GM23338 (cell line): Measurements from ENCODE around the gene MTR. TPM values are rescaled to one million over a fixed set of nuclear protein-coding genes. Genes with fewer than 3 reads are reported as not detected.
"Not testable (repeated sequence)": the region's sequence is repeated elsewhere in the genome, so short reads cannot be mapped to it uniquely, and the experiment has no call there.

Source experiments
- ATAC-seq: fragments of 200-7000 bp; cut with Tn5 transposase; 3 replicates; pipeline ENCODE4 v1.9.1; 2020
- DNase-seq: peaks from one replicate; pipeline ENCODE4 v3.0.0-alpha.2; 2015; ENCODE audit warnings: low spot score
- H2AFZ ChIP-seq: fragments of 200-600 bp; sonication (generic); 2 replicates; pipeline ENCODE4 v1.8.0; 2016; ENCODE audit warnings: antibody characterized with exemption, mild to moderate bottlenecking, moderate library complexity
- H3F3A ChIP-seq: fragments of 200-600 bp; sonication (generic); replicated peaks from 2 replicates; pipeline ENCODE4 v1.8.0; 2017; ENCODE audit warnings: antibody characterized with exemption, mixed run types, low read depth
- H3K27ac ChIP-seq: fragments of 200-600 bp; sonication (generic); 2 replicates; pipeline ENCODE4 v1.6.1; 2016; ENCODE audit warnings: low read depth
- H3K27me3 ChIP-seq: fragments of 200-600 bp; sonication (generic); 2 replicates; pipeline ENCODE4 v1.8.0; 2016; ENCODE audit warnings: mild to moderate bottlenecking, mixed run types, moderate library complexity; ENCODE audit not compliant: insufficient read depth
- H3K36me3 ChIP-seq: fragments of 200-600 bp; sonication (generic); 2 replicates; pipeline ENCODE4 v1.8.0; 2016; ENCODE audit warnings: mild to moderate bottlenecking; ENCODE audit not compliant: insufficient read depth
- H3K4me1 ChIP-seq: fragments of 200-600 bp; sonication (generic); 2 replicates; pipeline ENCODE4 v1.8.0; 2016; ENCODE audit warnings: mild to moderate bottlenecking, moderate library complexity; ENCODE audit not compliant: insufficient read depth
- H3K4me2 ChIP-seq: fragments of 200-600 bp; sonication (generic); 2 replicates; pipeline ENCODE4 v1.7.1; 2017; ENCODE audit warnings: mixed run types
- H3K4me3 ChIP-seq: fragments of 200-600 bp; sonication (generic); 2 replicates; pipeline ENCODE4 v1.6.1; 2016; ENCODE audit warnings: mixed run types
- H3K79me2 ChIP-seq: fragments of 200-600 bp; sonication (generic); replicated peaks from 2 replicates; pipeline ENCODE4 v1.8.0; 2017; ENCODE audit warnings: mild to moderate bottlenecking; ENCODE audit not compliant: insufficient read depth
- H3K9me2 ChIP-seq: fragments of 200-600 bp; sonication (generic); 2 replicates; pipeline ENCODE4 v1.8.0; 2017; ENCODE audit not compliant: insufficient read depth
- H4K20me1 ChIP-seq: fragments of 200-600 bp; sonication (generic); replicated peaks from 2 replicates; pipeline ENCODE4 v1.8.0; 2017; ENCODE audit warnings: mild to moderate bottlenecking; ENCODE audit not compliant: insufficient read depth
- H3K27ac Mint-ChIP-seq: 2 replicates; pipeline ENCODE4 v1.8.0; 2020; ENCODE audit warnings: inconsistent platforms, mild to moderate bottlenecking, moderate library complexity, mixed read lengths
- H3K27me3 Mint-ChIP-seq: 3 replicates; pipeline ENCODE4 v1.8.0; 2022; ENCODE audit warnings: low read depth, mild to moderate bottlenecking, moderate library complexity, mixed read lengths, inconsistent platforms; ENCODE audit not compliant: insufficient read depth, poor library complexity
- H3K36me3 Mint-ChIP-seq: 3 replicates; pipeline ENCODE4 v1.8.0; 2021; ENCODE audit warnings: low read depth, mild to moderate bottlenecking, inconsistent platforms, moderate library complexity, mixed read lengths
- H3K4me1 Mint-ChIP-seq: 3 replicates; pipeline ENCODE4 v1.8.0; 2020; ENCODE audit warnings: mild to moderate bottlenecking, inconsistent platforms, mixed read lengths
- H3K4me3 Mint-ChIP-seq: 3 replicates; pipeline ENCODE4 v1.8.0; 2021; ENCODE audit warnings: moderate library complexity, mild to moderate bottlenecking, inconsistent platforms, mixed read lengths
- H3K9me3 Mint-ChIP-seq: 3 replicates; pipeline ENCODE4 v1.8.0; 2020; ENCODE audit warnings: moderate library complexity, mild to moderate bottlenecking, inconsistent platforms, mixed read lengths
- POLR2AphosphoS5 ChIP-seq: IDR thresholded peaks from 2 replicates; pipeline ENCODE4 v1.6.1; 2016; ENCODE audit warnings: antibody characterized with exemption, low read depth
- STAT1 ChIP-seq: IDR thresholded peaks from one replicate; pipeline ENCODE4 v1.6.1; 2016; ENCODE audit warnings: antibody characterized with exemption; ENCODE audit not compliant: unreplicated experiment
- polyA plus RNA-seq: library from polyadenylated mRNA; unstranded; fragments of >200 nt; fragmentation: Nextera tagmentation; extraction: Ambion mirVana; gene quantifications from 2 replicates; pipeline ENCODE4 v1.2.1, GENCODE V29; 2016
- total RNA-seq: library from RNA; depleted of rRNA; stranded (reverse); fragments of >200 nt; shearing (Covaris generic); gene quantifications from 2 replicates; pipeline ENCODE4 v1.2.3, GENCODE V29; 2014
- TF ChIP-seq, protein P1 (sequence below): fragments of 250-450 bp; sonication (Bioruptor Pico); IDR thresholded peaks from 2 replicates; pipeline ENCODE4 v1.5.0; 2020; ENCODE audit warnings: mild to moderate bottlenecking, moderate library complexity
- TF ChIP-seq, protein P2 (sequence below), 2 experiments: fragments of 200-600 bp in 1 of 2; sonication (generic) in 1 of 2; conservative IDR thresholded peaks; 2 replicates each; pipeline versions ENCODE4 v1.5.1 to v1.6.1; 2016 to 2017; ENCODE audit warnings: antibody characterized with exemption in 2 of 2, low read depth in 2 of 2, mild to moderate bottlenecking in 2 of 2, moderate library complexity in 1 of 2

Gene MTR
- total and polyA plus RNA-seq, 2 experiments from 2014 or later, result 6.4 to 20.0 TPM

DNA sequence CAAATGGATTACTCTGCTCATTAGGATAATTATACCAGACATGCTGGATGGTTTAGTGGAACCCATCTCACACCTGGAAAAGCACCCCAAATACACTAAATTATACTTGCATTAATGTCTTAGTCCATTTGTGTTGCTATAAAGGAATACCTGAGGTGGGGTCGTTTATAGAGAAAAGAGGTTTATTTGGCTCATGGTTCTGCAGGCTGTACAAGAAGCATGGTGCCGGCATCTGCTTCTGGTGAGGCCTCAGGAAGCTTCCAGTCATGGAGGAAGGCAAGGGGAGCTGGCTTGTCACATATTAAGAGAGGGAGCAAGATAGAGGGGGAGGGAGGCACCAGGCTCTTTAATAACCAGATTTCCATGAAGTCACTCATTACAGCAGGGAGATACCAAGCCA is 113.6 kb downstream of the MTR start (continued):
- TF ChIP-seq, protein P1, sequence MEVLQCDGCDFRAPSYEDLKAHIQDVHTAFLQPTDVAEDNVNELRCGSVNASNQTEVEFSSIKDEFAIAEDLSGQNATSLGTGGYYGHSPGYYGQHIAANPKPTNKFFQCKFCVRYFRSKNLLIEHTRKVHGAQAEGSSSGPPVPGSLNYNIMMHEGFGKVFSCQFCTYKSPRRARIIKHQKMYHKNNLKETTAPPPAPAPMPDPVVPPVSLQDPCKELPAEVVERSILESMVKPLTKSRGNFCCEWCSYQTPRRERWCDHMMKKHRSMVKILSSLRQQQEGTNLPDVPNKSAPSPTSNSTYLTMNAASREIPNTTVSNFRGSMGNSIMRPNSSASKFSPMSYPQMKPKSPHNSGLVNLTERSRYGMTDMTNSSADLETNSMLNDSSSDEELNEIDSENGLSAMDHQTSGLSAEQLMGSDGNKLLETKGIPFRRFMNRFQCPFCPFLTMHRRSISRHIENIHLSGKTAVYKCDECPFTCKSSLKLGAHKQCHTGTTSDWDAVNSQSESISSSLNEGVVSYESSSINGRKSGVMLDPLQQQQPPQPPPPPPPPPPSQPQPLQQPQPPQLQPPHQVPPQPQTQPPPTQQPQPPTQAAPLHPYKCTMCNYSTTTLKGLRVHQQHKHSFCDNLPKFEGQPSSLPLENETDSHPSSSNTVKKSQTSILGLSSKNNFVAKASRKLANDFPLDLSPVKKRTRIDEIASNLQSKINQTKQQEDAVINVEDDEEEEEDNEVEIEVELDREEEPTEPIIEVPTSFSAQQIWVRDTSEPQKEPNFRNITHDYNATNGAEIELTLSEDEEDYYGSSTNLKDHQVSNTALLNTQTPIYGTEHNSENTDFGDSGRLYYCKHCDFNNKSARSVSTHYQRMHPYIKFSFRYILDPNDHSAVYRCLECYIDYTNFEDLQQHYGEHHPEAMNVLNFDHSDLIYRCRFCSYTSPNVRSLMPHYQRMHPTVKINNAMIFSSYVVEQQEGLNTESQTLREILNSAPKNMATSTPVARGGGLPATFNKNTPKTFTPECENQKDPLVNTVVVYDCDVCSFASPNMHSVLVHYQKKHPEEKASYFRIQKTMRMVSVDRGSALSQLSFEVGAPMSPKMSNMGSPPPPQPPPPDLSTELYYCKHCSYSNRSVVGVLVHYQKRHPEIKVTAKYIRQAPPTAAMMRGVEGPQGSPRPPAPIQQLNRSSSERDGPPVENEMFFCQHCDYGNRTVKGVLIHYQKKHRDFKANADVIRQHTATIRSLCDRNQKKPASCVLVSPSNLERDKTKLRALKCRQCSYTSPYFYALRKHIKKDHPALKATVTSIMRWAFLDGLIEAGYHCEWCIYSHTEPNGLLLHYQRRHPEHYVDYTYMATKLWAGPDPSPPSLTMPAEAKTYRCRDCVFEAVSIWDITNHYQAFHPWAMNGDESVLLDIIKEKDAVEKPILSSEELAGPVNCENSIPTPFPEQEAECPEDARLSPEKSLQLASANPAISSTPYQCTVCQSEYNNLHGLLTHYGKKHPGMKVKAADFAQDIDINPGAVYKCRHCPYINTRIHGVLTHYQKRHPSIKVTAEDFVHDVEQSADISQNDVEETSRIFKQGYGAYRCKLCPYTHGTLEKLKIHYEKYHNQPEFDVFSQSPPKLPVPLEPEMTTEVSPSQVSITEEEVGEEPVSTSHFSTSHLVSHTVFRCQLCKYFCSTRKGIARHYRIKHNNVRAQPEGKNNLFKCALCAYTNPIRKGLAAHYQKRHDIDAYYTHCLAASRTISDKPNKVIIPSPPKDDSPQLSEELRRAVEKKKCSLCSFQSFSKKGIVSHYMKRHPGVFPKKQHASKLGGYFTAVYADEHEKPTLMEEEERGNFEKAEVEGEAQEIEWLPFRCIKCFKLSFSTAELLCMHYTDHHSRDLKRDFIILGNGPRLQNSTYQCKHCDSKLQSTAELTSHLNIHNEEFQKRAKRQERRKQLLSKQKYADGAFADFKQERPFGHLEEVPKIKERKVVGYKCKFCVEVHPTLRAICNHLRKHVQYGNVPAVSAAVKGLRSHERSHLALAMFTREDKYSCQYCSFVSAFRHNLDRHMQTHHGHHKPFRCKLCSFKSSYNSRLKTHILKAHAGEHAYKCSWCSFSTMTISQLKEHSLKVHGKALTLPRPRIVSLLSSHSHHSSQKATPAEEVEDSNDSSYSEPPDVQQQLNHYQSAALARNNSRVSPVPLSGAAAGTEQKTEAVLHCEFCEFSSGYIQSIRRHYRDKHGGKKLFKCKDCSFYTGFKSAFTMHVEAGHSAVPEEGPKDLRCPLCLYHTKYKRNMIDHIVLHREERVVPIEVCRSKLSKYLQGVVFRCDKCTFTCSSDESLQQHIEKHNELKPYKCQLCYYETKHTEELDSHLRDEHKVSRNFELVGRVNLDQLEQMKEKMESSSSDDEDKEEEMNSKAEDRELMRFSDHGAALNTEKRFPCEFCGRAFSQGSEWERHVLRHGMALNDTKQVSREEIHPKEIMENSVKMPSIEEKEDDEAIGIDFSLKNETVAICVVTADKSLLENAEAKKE (CRISPR knock-in tag), result no peak
- TF ChIP-seq POLR2AphosphoS5 (no peak), STAT1 (no peak)
- TF ChIP-seq, protein P2, sequence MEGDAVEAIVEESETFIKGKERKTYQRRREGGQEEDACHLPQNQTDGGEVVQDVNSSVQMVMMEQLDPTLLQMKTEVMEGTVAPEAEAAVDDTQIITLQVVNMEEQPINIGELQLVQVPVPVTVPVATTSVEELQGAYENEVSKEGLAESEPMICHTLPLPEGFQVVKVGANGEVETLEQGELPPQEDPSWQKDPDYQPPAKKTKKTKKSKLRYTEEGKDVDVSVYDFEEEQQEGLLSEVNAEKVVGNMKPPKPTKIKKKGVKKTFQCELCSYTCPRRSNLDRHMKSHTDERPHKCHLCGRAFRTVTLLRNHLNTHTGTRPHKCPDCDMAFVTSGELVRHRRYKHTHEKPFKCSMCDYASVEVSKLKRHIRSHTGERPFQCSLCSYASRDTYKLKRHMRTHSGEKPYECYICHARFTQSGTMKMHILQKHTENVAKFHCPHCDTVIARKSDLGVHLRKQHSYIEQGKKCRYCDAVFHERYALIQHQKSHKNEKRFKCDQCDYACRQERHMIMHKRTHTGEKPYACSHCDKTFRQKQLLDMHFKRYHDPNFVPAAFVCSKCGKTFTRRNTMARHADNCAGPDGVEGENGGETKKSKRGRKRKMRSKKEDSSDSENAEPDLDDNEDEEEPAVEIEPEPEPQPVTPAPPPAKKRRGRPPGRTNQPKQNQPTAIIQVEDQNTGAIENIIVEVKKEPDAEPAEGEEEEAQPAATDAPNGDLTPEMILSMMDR (conservative IDR thresholded peaks at IDR 0.05; ENCODE audit: low read depth in 2 of 2), result no peak

- not testable (repeated sequence) for H3K4me1 Mint-ChIP-seq, H3F3A ChIP-seq, H4K20me1 ChIP-seq, H3K27me3 Mint-ChIP-seq, DNase-seq, H2AFZ ChIP-seq, H3K4me3 Mint-ChIP-seq, H3K36me3 ChIP-seq, H3K79me2 ChIP-seq, H3K9me2 ChIP-seq, H3K4me3 ChIP-seq, H3K27me3 ChIP-seq, H3K4me1 ChIP-seq, ATAC-seq, H3K27ac Mint-ChIP-seq, H3K36me3 Mint-ChIP-seq, H3K4me2 ChIP-seq, H3K27ac ChIP-seq
- H3K9me3 Mint-ChIP-seq, result peaks cover 18% of the 10 kb centered on the region
Observed at GRCh38 chr1:236911047-236911446, 116.0 kb downstream of the MTR start.
